HUES6 (cell line): Measurements from ENCODE around the gene CD82.
"Not testable (repeated sequence)": the region's sequence is repeated elsewhere in the genome, so short reads cannot be mapped to it uniquely, and the experiment has no call there.

Experiments
- H3K27ac ChIP-seq: 2 replicates; pipeline ENCODE4 v1.7.0; 2013; ENCODE audit warnings: low read depth, mild to moderate bottlenecking, low read length, inconsistent platforms
- H3K27me3 ChIP-seq: 2 replicates; pipeline ENCODE4 v1.6.1; 2013; ENCODE audit warnings: low read length; ENCODE audit not compliant: control insufficient read depth, insufficient read depth
- H3K36me3 ChIP-seq: 2 replicates; pipeline ENCODE4 v1.6.1; 2013; ENCODE audit warnings: low read length; ENCODE audit not compliant: control insufficient read depth, insufficient read depth
- H3K4me1 ChIP-seq: 2 replicates; pipeline ENCODE4 v1.6.1; 2013; ENCODE audit warnings: low read length; ENCODE audit not compliant: control insufficient read depth, insufficient read depth
- H3K4me3 ChIP-seq: 2 replicates; pipeline ENCODE4 v1.5.1; 2013; ENCODE audit warnings: low read depth, low read length
- H3K9ac ChIP-seq: one replicate; pipeline ENCODE4 v1.6.1; 2013; ENCODE audit warnings: mild to moderate bottlenecking, low read length
- H3K9me3 ChIP-seq: 2 replicates; pipeline ENCODE4 v1.6.1; 2013; ENCODE audit warnings: low read depth, low read length; ENCODE audit not compliant: control insufficient read depth, insufficient read depth

CD82 gene

DNA sequence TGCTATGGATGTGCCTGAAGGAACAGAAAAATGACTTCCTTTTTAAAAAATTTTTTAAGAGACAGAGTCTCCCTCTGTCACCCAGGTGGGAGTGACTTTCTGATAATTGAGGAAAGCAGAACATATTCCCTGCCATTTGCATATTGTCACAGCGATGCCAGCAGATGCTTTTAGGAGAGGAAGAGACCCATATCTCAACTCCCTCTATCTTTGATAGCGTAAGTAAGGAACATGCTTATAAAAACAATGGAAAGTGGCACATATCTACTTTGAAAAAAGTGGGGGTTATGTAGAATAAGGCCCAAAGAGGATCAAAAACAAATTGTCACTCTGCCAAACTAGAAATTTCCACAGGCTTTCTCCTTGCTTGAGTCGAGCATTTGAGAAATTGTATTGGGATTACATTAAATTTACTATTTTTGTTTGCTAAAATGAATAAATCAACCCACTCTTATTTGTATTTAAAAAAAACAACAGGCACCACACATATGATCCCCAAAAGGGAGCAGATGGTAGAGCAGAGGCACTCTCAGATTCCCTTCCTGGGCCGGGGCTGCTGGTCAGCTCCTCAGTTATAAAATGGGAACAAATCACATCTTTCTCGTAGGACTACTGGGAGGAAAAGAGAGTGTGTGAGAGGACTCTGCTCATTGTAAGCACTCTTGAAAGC lies 92.5 kb downstream of the CD82 start:
- Histone ChIP-seq H3K4me1 (no peaks in the 10 kb centered on the region; the same call in 1 of the 2 replicates), H3K36me3 (no peaks in the 10 kb centered on the region), H3K27me3 (no peaks in the 10 kb centered on the region), H3K9ac (no peak overlapping the region), H3K27ac (no peak overlapping the region), H3K9me3 (no peaks in the 10 kb centered on the region), H3K4me3 (no peak overlapping the region)

DNA sequence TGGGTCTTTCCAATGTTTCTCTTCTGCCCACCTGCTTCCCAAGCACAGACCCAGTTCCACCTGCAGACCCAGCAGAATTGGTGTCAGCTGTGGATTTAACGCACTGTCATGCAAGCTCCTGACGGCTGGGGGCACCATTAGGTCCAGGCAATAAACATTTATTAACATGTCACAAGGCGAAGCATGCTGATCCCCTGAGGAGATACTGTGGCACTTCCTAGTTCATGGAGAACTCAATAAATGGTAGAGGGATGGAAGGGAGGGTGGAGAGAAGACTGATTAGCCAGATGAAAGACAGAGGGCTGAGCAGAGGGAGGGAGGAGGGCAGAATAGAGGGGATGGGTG lies 93.0 kb downstream of the CD82 start:
- Histone ChIP-seq H3K36me3 (no peaks in the 10 kb centered on the region), H3K27me3 (no peaks in the 10 kb centered on the region), H3K9me3 (no peaks in the 10 kb centered on the region), H3K4me3 (no peak overlapping the region), H3K4me1 (no peaks in the 10 kb centered on the region; the same call in 1 of the 2 replicates), H3K9ac (no peak overlapping the region), H3K27ac (no peak overlapping the region)

DNA sequence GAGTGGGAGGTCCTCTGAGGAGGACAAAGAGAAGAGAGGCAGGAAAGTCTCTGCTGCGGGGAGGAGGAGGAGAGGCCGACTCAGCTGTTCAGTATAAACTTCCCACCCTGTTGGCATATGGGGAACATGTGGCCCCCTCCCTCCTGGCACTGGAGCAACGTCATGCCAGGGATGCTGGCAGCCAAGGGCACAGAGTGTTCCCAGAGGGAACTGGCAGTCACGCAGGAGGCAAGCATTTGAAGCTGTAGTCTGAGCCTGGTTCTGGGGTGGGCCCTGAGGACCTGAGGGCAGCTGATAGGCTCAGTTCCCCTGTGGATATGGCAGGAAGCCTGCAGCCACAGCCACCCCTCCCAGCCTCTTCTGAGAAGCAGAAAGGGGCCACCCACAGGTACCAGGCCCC lies 94.2 kb downstream of the CD82 start:
- no peaks in the 10 kb centered on the region for H3K9me3 ChIP-seq
- no peaks in the 10 kb centered on the region; the same call in 1 of the 2 replicates for H3K4me1 ChIP-seq
- H3K4me3 ChIP-seq = no peak overlapping the region
- no peak overlapping the region for H3K27ac ChIP-seq
- H3K9ac ChIP-seq = no peak overlapping the region
- H3K36me3 ChIP-seq = no peaks in the 10 kb centered on the region
- no peaks in the 10 kb centered on the region for H3K27me3 ChIP-seq

DNA sequence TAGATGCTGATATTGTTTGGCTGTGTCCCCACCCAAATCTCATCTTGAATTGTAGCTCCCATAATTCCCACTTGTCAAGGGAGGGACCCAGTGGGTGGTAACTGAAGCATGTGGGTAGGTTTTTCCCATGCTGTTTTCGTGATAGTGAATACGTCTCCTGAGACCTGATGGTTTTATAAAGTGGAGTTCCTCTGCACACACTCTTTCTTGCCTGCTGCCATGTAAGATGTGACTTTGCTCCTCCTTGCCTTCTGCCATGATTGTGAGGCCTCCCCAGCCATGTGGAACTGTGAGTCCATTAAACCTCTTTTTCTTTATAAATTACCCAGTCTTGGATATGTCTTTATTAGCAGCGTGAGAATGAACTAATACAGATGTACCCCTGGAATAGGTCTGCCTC lies 95.1 kb downstream of the CD82 start:
- not testable (repeated sequence) for H3K27ac ChIP-seq, H3K4me3 ChIP-seq, H3K36me3 ChIP-seq, H3K9me3 ChIP-seq, H3K9ac ChIP-seq, H3K27me3 ChIP-seq, H3K4me1 ChIP-seq

DNA sequence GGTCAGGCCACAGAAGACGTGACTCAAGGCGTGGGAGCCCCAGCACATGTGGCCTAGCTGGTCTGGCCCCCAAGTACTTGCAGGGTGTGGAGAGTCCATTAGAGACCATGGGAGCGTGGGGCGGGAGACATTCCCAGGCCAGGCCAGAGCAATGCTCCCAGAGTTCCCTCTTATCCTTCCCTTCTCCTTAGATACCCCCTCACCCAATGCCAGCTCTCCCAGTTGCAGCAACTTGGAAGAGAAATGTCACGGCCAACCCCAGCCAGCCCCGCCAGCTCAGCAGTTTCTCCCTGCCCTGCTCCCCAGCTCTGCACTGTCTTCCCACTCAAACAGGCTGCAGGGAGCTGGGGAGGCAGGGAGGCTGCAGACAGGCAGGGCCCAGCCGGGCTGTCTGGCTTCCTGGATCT lies 95.9 kb downstream of the CD82 start:
- Histone ChIP-seq H3K9ac (no peak overlapping the region), H3K4me3 (no peak overlapping the region), H3K36me3 (no peaks in the 10 kb centered on the region), H3K9me3 (no peaks in the 10 kb centered on the region), H3K27me3 (no peaks in the 10 kb centered on the region), H3K27ac (no peak overlapping the region), H3K4me1 (no peaks in the 10 kb centered on the region)
